LNCaP clone FGC (cell line): ENCODE results near the gene MYOF.
A peak's percentile ranks its signal among the peaks of the same experiment; 100 is the strongest.
"Not testable (repeated sequence)": the region's sequence is repeated elsewhere in the genome, so short reads cannot be mapped to it uniquely, and the experiment has no call there.

Experiments
- DNase-seq: peaks from one replicate; pipeline ENCODE4 v3.0.0-alpha.2; 2011; ENCODE audit warnings: low read depth
- H3K4me3 ChIP-seq: 2 replicates; pipeline ENCODE4 v1.5.1; 2011; ENCODE audit warnings: mild to moderate bottlenecking, low read depth, low read length, control low read depth
- CTCF ChIP-seq: IDR thresholded peaks from 2 replicates; pipeline ENCODE4 v1.5.1; 2012; ENCODE audit warnings: mild to moderate bottlenecking; ENCODE audit not compliant: control insufficient read depth, insufficient read depth; ENCODE audit errors: extremely low read depth

Gene MYOF

GRCh38 chr10:93363891-93364648 lies 118.1 kb downstream of the MYOF start:
- TF ChIP-seq CTCF = no peak
- H3K4me3 ChIP-seq = no peak overlapping the region
- DNase-seq = no peak

GRCh38 chr10:93358398-93358797 lies 123.7 kb downstream of the MYOF start:
- not testable (repeated sequence) for DNase-seq

GRCh38 chr10:93357680-93358079 lies 124.5 kb downstream of the MYOF start:
- peak; percentile 28 for DNase-seq
- peak; percentile 95 for TF ChIP-seq CTCF
- H3K4me3 ChIP-seq = no peak overlapping the region

More at GRCh38 chr10:93358398-93358797, 123.7 kb downstream of the MYOF start:
- H3K4me3 ChIP-seq = not testable (repeated sequence)

GRCh38 chr10:93356516-93356915 lies 125.6 kb downstream of the MYOF start:
- no peak for DNase-seq
- no peak for TF ChIP-seq CTCF
- no peak overlapping the region for H3K4me3 ChIP-seq

- H3K4me3 ChIP-seq = no peak overlapping the region
- DNase-seq = no peak
- peak; percentile 54 for TF ChIP-seq CTCF
These were observed 129.3 kb downstream of the MYOF start for GRCh38 chr10:93352638-93353383.

- H3K4me3 ChIP-seq = no peak overlapping the region
- TF ChIP-seq CTCF = no peak
- no peak for DNase-seq
These were observed 135.4 kb downstream of the MYOF start for GRCh38 chr10:93346694-93347093.

GRCh38 chr10:93346108-93346507 lies 136.0 kb downstream of the MYOF start:
- no peak for TF ChIP-seq CTCF
- no peak overlapping the region for H3K4me3 ChIP-seq
- no peak for DNase-seq
